PFSK-1 (cell line): Measurements from ENCODE around the gene THNSL1.

ENCODE experiments used
- FOXP2 ChIP-seq: optimal IDR thresholded peaks from 2 replicates; pipeline ENCODE3; 2011; ENCODE audit warnings: borderline replicate concordance, control low read depth, inconsistent platforms; ENCODE audit not compliant: insufficient read depth; ENCODE audit errors: extremely low read length, extremely low read depth
- POLR2AphosphoS5 ChIP-seq: IDR thresholded peaks from 2 replicates; pipeline ENCODE4 v1.6.1; 2012; ENCODE audit warnings: low read depth, mild to moderate bottlenecking, control low read depth, low read length, moderate library complexity
- SIN3A ChIP-seq: IDR thresholded peaks from 2 replicates; pipeline ENCODE4 v1.6.1; 2012; ENCODE audit warnings: mild to moderate bottlenecking, low read length, moderate library complexity, borderline replicate concordance; ENCODE audit not compliant: insufficient read depth
- TAF1 ChIP-seq: IDR thresholded peaks from 2 replicates; pipeline ENCODE4 v1.6.1; 2012; ENCODE audit warnings: low read length, control low read depth, borderline replicate concordance; ENCODE audit not compliant: insufficient read depth
- TF ChIP-seq, protein P1 (sequence below), 2 experiments: IDR thresholded peaks; 2 replicates each; pipeline versions ENCODE4 v1.6.1 to v1.8.0; 2011 to 2012; ENCODE audit warnings: low read depth in 2 of 2, low read length in 2 of 2, control low read depth in 1 of 2, inconsistent platforms in 1 of 2, mild to moderate bottlenecking in 1 of 2, moderate library complexity in 1 of 2; ENCODE audit not compliant: insufficient read depth in 1 of 2

Gene THNSL1

DNA sequence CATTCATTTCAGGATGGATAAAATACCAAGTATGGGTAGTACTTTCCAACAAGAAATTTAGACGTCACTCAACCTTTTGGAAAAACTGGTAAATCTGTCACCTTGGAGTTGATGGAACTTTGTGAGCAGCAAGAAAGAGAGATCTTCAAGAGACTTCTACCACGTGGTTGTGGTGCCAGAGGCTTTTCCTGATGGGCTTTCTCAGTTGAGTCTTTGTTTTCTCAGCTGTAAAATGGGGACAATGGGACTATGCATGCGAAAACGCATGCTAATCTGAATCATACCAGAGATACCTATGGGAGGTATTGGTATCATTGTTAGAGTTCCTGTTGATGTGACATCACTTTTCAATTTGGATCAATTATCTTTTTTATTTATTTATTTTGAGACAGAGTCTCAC is 59.4 kb downstream of the THNSL1 start:
- TF ChIP-seq TAF1 = no peak
- TF ChIP-seq FOXP2 = no peak
- TF ChIP-seq POLR2AphosphoS5 = no peak
- TF ChIP-seq, protein P1, sequence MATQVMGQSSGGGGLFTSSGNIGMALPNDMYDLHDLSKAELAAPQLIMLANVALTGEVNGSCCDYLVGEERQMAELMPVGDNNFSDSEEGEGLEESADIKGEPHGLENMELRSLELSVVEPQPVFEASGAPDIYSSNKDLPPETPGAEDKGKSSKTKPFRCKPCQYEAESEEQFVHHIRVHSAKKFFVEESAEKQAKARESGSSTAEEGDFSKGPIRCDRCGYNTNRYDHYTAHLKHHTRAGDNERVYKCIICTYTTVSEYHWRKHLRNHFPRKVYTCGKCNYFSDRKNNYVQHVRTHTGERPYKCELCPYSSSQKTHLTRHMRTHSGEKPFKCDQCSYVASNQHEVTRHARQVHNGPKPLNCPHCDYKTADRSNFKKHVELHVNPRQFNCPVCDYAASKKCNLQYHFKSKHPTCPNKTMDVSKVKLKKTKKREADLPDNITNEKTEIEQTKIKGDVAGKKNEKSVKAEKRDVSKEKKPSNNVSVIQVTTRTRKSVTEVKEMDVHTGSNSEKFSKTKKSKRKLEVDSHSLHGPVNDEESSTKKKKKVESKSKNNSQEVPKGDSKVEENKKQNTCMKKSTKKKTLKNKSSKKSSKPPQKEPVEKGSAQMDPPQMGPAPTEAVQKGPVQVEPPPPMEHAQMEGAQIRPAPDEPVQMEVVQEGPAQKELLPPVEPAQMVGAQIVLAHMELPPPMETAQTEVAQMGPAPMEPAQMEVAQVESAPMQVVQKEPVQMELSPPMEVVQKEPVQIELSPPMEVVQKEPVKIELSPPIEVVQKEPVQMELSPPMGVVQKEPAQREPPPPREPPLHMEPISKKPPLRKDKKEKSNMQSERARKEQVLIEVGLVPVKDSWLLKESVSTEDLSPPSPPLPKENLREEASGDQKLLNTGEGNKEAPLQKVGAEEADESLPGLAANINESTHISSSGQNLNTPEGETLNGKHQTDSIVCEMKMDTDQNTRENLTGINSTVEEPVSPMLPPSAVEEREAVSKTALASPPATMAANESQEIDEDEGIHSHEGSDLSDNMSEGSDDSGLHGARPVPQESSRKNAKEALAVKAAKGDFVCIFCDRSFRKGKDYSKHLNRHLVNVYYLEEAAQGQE (IDR thresholded peaks at IDR 0.05; ENCODE audit: insufficient read depth in 1 of 2, low read depth in 2 of 2, low read length in 2 of 2) = no peak
- TF ChIP-seq SIN3A = no peak
